Skeletal muscle cell (primary cell): Measurements from ENCODE around the gene ATG2A.

Experiments used
- DNase-seq: peaks from one replicate; pipeline ENCODE4 v3.0.0-alpha.2; 2010; ENCODE audit warnings: low read depth
- H3K4me3 ChIP-seq: 2 replicates; pipeline ENCODE4 v1.5.1; 2011; ENCODE audit warnings: low read depth, mild to moderate bottlenecking, control low read depth, low read length, moderate library complexity

Gene ATG2A

DNA sequence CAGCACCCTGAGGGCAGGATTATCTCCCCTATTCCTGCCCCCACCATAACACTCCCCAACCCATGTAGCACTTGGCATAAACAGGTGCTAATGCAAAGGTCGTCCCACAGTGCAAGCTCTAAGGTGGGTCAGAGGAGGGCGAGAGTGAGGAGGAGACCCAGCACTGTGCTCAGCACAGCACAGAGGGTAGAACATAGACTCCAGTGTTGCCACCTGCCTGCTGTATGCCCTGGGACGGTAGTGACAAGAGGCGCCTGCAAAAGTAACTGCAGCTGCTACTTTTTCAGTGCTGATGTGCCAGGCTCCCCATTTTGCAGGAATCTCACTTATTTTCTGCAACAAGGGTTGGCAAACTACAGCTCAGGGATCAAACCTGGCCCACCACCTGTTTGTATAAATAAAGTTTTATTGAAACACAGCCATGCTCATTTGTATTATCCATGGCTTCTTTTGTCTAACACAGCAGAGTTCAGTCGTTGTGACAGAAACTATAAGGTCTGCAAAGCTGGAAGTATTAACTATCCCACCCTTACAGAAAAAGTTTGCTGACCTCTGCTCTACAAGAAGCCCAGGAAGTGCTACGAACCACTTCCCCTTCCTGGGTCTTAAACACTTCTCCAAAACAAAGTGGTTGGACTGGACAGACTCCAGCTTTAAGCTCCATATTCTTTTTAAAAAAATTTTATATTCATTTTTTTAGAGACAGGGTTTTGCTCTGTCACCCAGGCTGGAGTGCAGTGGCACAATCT, 55.6 kb downstream of the ATG2A start:
- H3K4me3 ChIP-seq, result no peak overlapping the region
- no peak for DNase-seq

DNA sequence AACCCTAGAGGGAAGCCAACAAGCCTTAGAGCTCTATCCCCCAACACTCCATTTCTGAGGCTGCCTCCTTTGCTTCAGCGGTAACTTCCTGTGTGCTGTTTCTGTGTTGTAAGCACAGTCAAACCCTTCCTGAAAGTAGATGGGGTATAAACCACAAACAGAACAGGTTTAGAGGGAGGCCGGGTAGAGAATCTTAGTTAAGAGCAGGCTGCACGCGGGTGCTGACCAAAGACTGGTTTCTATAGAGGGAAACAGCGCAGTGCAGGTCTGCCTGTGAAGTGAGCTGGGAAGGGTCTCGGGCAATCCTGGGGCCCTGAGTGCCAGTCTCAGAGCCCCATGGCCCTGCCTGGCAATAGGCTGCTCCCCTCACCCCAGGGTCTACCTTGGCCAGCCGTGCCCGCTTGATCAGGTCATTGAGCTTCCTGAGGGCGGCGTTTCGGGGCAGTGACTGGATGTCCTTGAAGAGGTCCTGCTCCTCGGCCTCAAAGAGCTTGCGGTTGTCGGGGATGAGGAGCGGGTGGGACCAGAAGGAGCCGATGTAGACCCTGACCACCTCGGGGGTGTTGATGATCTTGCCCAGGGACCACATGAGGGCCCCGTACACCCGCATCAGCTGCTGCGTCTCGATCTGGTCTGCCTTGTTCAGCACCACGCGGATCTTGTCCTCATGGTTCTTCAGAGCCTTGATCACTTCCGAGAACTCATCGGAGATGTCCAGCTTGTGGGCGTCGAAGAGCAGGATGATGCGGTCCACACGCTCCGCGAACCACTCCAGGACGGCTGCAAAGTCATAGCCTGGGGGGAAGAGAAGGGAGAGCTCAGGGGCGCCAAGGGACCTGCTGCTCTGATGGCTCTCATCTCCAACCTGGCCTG, 57.2 kb downstream of the ATG2A start:
- DNase-seq, result no peak
- no peak overlapping the region for H3K4me3 ChIP-seq

DNA sequence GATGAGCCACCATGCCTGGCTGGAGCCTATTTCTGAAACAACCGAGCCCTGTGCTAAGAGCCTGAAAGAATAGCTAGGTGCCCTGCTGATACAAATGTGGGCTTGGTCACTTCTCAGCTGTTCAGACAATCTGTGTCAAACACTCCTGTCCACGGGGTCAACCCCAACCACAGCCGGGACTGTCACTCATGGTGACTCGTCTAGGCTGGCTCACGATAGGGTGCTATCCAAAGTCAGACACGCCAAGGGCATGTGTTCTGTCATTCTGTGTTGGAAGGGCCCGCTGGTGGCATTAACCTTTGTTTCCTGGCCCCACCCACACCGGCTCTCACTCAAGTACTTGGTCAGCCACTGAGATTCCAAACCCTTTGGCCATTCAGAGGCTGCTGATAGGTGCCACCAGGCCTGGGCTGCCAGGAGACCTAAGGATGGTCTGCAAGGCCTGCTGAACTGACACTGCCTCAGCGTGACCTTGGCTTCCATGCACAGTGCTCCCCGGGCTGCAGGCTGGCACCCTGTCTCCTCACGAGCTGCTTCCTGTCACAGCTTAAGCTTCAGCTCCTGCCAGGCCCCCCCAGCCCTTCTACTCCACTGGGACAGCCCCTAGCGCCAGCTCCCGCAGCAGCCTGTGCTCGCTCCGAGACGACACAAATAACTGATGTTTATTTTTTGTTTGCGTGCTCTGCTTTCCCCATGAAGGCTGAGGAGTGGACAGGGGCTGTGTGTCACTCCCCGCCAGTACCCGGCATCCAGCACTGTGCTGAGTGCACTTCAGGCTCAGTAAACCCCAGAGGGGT, 58.3 kb downstream of the ATG2A start:
- no peak for DNase-seq
- H3K4me3 ChIP-seq, result no peak overlapping the region

DNA sequence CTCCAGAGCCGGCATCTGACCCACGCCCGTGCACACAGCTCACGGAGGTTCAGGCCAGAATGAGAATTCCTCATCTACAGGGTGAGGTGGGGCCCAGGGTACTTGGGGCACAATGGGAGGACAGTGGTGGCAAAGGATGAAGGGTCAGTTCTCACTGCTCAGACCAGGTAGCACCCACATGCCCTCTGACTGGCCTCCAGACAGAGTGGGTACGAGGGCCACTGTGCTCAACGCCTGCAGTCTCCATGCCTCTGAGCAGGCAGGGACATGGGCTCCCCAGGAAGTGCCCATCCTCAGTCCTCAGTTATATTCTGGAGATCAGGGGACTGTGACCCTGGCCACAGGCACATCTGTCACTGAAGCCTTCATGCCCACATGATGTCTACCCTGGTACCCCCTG, 59.5 kb downstream of the ATG2A start:
- no peak overlapping the region for H3K4me3 ChIP-seq
- no peak for DNase-seq

DNA sequence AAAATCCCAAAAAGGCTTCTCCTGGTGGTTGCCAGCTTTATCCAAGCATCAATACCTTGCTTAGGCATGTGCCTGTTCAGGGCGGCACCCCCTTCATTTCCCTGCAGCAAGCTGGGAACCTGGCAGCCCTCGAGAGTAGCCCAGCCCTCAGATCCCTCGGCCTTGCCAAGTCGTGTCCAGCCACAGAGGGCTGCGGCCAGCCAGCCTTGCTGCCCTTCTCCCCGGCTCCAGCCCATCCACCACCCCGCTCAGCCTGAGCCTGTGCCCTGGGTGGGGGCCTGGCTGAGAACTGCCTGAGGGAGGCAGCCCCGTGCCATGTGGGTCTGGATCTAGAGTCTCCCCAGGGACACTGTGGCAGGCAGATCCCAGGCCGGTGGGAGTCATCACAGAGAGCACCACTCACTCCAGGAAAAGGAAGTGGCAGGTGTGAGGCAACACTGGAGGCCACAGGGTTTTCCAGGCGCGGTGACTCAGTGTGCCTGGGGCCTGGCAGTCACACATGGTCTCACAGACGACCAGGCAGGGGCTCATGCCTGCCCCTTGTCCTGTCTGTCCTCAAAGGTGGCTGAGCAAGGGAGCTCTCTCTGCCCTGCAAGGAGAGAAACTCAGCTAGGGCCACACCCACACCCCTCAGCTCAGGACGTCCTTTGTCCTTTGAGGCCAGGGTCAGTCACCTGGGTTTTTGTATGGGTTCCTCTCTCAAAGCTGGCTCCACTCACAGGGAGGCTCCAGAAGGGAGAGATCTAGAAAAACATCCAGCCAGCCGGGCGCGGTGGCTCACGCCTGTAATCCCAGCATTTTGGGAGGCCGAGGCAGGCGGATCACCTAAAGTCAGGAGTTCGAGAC, 60.4 kb downstream of the ATG2A start:
- H3K4me3 ChIP-seq, result no peak overlapping the region
- DNase-seq, result no peak

DNA sequence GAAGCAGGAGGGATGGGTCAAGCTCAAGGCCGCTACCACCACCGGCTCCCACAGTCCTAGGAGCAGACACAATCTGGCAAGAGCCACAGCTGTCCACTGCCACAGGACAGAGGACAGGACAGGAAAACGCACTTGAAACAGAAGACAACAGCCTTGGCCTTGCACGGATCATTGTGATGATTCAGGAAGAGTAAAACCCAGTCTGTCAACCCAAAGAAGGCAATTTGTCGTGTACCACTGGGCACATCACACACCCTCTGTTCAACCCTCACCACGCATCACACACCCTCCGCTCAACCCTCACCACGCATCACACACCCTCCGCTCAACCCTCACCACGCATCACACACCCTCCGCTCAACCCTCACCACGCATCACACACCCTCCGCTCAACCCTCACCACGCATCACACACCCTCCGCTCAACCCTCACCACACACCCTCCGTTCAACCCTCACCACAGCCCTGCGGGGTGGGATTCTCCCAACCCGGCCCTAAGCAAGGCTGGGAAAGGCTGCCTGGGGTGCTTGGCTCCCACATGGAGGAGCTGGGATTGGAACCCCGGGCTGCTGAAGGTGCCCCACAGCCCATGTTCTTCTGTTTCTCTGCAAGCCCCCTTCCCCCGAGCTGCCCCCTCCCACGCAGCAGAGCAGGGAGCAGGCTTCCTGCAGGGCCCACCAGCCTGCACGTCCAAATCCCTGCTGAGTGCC, 61.3 kb downstream of the ATG2A start:
- no peak overlapping the region for H3K4me3 ChIP-seq

DNA sequence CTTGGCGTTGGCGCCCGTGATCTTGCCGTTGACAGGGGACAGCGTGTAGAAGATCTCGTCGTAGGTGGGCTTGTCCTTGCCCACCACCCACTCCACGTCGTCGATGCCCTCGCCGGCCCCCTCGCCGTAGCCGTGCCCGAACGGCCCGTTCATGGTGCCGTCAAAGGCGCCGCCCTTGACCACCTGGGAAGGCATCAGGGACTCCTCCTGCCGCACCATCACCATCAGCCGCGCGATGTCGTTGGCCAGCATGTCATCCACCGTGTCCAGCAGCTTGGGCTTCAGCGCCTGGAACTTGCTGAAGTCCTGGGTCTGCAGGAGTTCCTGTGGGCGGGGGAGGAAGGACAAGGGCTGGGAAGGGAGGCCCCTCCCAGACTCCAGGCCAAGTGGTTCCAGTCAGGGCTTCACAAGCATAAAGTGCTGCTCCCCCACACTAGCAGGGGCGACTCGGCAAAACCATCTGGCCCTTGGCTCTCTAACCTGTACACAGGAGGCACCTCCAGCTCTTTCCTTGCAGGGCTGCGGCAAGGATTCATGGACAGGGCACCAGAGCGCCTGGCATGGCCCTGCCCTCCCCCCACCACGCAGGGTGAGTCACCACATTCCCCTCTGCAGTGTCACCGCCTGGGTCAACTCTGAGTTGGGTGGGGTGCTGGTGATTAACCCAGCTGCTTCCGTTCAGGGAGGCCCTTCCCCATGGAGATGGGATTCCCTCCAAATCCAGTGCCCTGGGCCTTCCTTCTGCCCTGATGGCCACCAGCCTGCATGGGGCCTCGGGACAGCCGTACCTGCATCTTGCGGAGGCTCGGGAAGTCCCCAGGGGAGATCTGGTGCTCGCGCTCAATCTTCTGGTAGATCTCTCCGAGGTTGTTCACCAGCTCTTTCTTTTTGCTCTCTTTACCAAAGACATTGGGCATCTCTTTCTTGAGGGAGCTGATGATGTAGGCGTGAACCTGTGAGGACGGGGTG, 62.2 kb downstream of the ATG2A start:
- peak; percentile 53 for DNase-seq
- no peak overlapping the region for H3K4me3 ChIP-seq

More for the DNA sequence above, 61.3 kb downstream of the ATG2A start:
- DNase-seq, result no peak

DNA sequence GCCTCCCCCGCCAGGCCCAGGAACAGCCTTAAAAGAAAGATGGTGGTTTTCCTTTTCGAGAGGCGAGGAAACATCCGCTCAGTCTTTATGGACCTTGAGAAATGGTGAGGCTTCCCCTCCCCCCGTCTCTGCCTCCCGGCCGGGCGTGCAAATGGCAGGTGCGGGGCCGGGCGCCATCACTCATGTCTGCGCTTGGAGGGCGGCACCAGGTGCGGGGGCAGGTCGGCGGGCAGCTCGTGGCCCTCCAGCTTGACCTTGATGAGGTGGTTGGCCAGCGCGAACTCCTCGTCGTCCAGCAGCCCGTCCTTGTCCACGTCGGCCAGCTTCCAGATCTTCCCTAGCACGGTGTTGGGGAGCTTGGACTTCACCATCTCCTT, 62.9 kb downstream of the ATG2A start:
- DNase-seq, result no peak
- no peak overlapping the region for H3K4me3 ChIP-seq

DNA sequence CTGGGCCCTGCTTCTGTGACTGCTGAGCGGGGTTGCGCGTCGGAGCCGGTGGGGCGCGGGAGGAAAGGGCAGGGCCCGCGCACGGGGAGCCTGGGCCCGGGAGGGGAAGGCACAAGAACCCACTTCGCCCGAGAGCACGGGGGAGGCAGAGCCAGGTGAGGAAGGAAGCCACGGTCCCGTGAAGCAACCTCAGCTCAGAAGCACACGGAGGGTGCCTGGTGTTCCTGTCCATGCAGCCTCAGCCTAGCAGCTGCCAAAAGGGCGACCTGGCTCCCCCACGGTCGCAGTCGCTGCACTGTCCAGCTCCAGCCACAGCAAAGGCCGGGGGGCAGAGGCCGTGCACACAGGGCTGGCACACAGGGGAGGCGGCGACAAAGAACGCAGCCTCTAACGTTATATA, 63.3 kb downstream of the ATG2A start:
- no peak overlapping the region for H3K4me3 ChIP-seq
- no peak for DNase-seq

DNA sequence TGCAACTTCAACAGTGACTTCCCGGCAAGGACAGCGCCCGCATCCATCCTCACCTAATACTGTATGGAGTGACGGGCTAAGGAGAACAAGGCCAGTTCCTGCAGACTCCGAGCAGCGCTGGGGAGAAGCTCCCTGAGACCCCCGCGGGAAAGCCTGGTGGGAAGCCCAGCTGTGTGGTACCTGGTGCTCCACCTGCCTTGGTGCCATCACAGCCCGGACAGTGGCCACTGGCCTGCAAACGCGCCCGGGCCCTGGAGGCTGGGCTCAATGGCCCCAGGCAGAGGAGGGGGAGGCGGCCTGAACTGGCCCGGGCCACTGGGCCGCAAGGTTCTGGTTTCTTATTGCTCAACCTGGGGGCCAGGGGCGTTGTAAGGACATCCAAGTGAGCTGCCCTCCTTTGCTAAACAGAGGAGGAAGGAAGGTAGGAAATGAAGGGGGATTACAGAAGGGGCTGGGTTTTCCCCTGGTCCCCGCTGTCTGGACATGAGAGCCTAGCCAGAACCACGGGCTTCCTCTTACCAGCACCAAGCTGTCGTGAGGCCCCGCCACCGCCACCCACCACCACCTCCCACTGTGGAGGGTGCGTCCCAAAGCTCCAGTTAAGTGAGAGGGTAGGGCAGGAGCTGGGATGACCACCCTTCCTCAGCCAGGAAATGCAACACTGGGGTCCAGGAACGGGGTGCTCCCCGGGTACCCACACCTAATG, 64.1 kb downstream of the ATG2A start:
- no peak overlapping the region for H3K4me3 ChIP-seq
- no peak for DNase-seq

DNA sequence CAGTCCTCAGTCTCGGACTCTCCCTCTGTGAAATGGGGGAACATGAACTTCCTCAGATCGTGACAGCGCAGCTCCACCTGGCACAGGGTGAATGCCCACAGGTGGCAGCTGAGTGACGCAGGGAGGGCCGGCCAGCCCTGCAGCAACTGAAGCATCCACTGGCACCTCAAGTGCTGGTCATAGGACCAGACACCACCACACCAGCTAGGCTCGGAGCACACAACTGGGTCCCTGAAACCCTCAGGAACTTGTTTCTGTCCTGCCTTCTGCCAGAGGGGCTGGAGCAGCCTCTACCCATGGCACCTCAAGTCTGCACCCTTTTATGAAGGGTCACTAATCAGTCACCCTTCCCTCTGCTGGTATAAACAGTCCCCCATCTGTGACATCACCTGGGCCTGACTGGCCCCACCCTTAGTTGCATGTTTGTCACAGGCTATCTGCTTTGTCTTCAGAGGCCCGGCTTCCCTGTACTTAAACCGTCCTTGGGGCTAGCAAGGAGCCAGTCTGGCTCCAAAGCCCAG, 65.1 kb downstream of the ATG2A start:
- H3K4me3 ChIP-seq, result no peak overlapping the region
- DNase-seq, result no peak

DNA sequence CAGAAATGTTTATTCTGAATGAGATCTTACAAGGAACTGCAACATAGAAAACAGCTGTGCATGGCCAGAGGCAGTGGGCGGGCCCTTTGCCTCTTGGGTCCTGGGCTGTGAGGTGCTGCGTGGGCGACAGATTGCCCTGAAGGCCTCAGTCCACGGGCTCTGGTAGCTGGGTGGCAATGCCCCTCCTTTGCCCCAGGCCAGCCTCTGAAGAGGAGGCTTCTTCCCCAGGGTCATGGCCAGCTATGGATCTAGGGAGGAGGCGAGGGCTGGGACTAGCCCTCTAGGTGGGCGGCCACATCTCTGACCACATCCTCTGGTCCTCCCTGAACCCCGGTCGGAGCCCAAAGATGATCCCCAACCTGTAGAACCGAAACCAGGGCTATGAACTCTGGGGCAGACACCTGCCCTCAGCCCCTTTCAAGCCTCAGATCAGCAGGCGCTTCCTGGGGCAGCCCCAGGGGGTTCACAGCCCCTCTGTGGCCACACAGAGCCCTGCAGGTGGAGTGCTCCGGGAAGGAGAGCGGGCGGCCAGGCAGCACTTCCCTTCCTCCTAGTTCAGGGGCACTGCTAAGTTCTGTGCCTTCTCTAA, 65.9 kb downstream of the ATG2A start:
- no peak for DNase-seq

DNA sequence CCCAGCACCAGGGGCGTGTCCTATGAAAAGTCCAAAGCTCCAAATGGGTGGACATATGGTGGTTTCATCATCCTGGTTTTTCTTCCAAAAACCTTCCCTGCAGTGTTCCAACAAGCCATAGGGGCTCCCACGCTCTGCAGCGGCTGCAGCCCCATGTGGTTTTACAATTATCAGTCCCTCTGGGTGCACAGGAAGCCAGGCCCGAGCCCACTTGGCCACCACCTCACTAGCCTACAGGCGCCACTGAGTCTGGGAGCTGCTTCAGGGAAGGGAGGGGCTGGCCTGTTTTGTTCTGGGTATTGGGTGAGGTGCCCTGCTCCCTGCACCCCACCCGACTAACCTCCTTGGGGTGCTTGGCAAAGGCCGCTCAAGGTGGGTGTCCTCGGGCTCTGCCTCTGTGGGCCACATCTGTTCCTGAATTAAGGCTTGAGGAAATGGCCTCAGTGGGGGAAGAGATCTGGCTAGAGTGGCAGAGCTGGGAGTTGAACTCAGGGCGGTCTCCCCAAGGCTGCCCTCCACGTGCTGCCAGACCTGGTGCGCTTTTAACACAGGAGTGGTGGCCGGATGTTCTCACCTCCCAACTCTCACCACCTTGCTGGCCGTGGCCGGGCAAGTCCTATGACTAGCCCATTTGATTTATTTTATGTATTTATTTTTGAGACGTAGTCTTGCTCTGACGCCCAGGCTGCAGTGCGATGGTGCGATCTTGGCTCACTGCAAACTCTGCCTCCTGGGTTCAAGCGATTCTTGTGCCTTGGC, 67.2 kb downstream of the ATG2A start:
- no peak for DNase-seq
- H3K4me3 ChIP-seq, result no peak overlapping the region

More for the DNA sequence above, 65.9 kb downstream of the ATG2A start:
- H3K4me3 ChIP-seq, result no peak overlapping the region

DNA sequence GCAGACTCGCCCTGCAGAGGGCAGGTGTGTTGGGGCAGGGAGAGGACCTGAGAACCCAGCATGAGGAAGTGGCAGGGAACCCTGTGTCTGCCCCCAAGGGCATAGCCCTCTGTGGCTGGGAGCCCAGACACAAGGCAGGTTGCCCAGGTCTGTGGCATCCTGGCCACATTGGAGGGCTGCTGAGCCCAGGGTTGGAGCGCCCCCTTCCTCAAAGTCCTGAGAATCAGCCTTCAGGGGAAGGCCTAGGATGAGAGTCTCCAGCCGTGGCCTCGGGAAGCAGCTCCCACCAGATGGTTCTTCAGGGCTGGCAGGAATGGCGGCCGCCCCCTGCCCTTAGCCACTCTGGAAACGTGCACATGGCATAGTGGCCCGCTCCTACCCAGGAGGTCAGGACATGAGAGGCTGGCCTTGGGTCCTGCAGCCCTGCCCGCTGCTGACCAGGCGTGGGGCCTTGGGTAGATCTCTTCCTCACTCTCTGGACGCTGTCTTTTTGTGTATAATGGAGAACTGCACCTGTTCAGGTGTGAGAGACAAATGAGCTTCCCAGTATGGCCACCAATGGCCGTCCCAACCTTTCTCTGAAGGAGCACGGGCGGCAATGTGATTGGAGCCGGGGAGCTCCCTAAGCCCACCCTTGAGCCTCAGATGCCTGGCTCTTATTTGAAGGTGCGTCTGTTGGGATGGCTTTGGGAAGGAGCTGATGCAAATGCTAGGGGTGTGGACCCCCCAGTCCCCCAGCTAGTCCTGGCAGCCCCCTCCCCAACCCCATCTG, 68.0 kb downstream of the ATG2A start:
- DNase-seq, result no peak
- H3K4me3 ChIP-seq, result no peak overlapping the region

DNA sequence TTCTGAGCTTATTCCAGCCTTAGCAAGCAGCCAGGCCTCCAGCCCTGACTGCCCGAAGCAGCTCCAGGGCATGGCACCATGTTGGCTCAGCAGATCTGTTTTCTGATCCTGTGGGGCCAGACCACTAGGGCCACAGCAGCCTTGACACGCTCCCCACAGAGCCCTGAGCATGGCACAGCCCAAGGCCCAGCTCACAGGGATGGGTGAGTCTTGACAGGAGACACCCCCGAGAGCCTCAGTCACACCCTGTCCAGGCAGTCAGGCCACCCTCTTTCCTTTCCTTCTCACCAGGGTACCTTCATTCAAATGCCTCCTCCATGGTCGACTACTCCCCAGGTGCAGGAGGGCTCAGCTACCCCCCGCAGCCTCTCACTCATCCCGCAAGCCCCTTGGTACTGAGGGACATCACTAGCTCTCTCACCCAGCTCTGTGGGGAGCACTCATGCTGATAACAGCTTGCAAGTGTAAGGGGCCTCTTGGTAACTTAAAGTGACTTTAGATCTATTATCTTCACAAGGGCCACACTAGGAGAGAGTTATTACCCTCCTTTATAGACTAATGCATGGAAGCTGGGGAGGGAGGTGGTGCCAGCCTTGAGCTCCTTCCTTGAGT, 68.7 kb downstream of the ATG2A start:
- DNase-seq, result no peak
- H3K4me3 ChIP-seq, result no peak overlapping the region
